Keratinocyte (primary cell): ENCODE measurements around the gene GNPTAB. TPM values are rescaled to one million over a fixed set of nuclear protein-coding genes. Genes with fewer than 3 reads are reported as not detected.

Experiments
- DNase-seq: peaks from one replicate; pipeline ENCODE4 v3.0.0-alpha.2; 2011; ENCODE audit warnings: low read depth, missing footprints, low spot score
- FAIRE-seq: peaks from 2 replicates; lab custom pipeline; 2011; peaks lifted over from hg19 to GRCh38; lab: Jason Lieb, UNC
- H2AFZ ChIP-seq: 2 replicates; pipeline ENCODE4 v1.6.0; 2012; ENCODE audit warnings: low read length, control low read depth, inconsistent platforms; ENCODE audit not compliant: control insufficient read depth
- H3K27ac ChIP-seq: 2 replicates; pipeline ENCODE4 v1.5.1; 2011; ENCODE audit warnings: low read length; ENCODE audit not compliant: control insufficient read depth, insufficient read depth
- H3K27me3 ChIP-seq: 3 replicates; pipeline ENCODE4 v1.6.0; 2011; ENCODE audit warnings: low read length; ENCODE audit not compliant: control insufficient read depth, insufficient read depth; ENCODE audit errors: extremely low read depth
- H3K36me3 ChIP-seq, 2 experiments: 2 replicates in 1 of 2; 3 replicates in 1 of 2; pipeline ENCODE4 v1.5.1; 2011; ENCODE audit warnings: low read length in 2 of 2, mild to moderate bottlenecking in 1 of 2; ENCODE audit not compliant: control insufficient read depth in 2 of 2, insufficient read depth in 2 of 2; ENCODE audit errors: extremely low read depth in 1 of 2
- H3K4me1 ChIP-seq: 3 replicates; pipeline ENCODE4 v1.5.1; 2011; ENCODE audit warnings: low read length; ENCODE audit not compliant: control insufficient read depth, insufficient read depth; ENCODE audit errors: extremely low read depth
- H3K4me2 ChIP-seq: 3 replicates; pipeline ENCODE4 v1.6.0; 2011; ENCODE audit warnings: low read depth, low read length; ENCODE audit not compliant: control insufficient read depth, insufficient read depth; ENCODE audit errors: extremely low read depth
- H3K4me3 ChIP-seq, 3 experiments: fragments of 200-600 bp in 1 of 3; sonication (generic) in 1 of 3; 2 replicates in 2 of 3; 3 replicates in 1 of 3; pipeline ENCODE4 v1.5.1; 2011 to 2016; ENCODE audit warnings: low read length in 3 of 3, mild to moderate bottlenecking in 3 of 3, control low read depth in 2 of 3, inconsistent platforms in 1 of 3, low read depth in 1 of 3, mixed read lengths in 1 of 3, mixed run types in 1 of 3, moderate library complexity in 1 of 3; ENCODE audit not compliant: control insufficient read depth in 2 of 3, insufficient read depth in 2 of 3; ENCODE audit errors: extremely low read depth in 1 of 3
- H3K79me2 ChIP-seq: 2 replicates; pipeline ENCODE4 v1.6.0; 2012; ENCODE audit warnings: low read length; ENCODE audit not compliant: control insufficient read depth, insufficient read depth
- H3K9ac ChIP-seq: 3 replicates; pipeline ENCODE4 v1.6.0; 2011; ENCODE audit warnings: low read length; ENCODE audit not compliant: control insufficient read depth, insufficient read depth; ENCODE audit errors: extremely low read depth
- H3K9me1 ChIP-seq: 3 replicates; pipeline ENCODE4 v1.6.0; 2011; ENCODE audit warnings: low read length; ENCODE audit not compliant: control insufficient read depth, insufficient read depth; ENCODE audit errors: extremely low read depth
- H3K9me3 ChIP-seq: 2 replicates; pipeline ENCODE4 v1.5.1; 2012; ENCODE audit warnings: low read depth, low read length; ENCODE audit not compliant: control insufficient read depth
- H4K20me1 ChIP-seq: 3 replicates; pipeline ENCODE4 v1.6.0; 2011; ENCODE audit warnings: low read length; ENCODE audit not compliant: control insufficient read depth, insufficient read depth; ENCODE audit errors: extremely low read depth
- CTCF ChIP-seq, 3 experiments: IDR thresholded peaks in 1 of 3; conservative IDR thresholded peaks in 1 of 3; optimal IDR thresholded peaks in 1 of 3; 2 replicates in 2 of 3; 3 replicates in 1 of 3; pipeline versions ENCODE3 to v1.5.1; 2011; ENCODE audit warnings: low read length in 3 of 3, mild to moderate bottlenecking in 3 of 3, moderate library complexity in 2 of 3, control low read depth in 1 of 3, inconsistent platforms in 1 of 3; ENCODE audit not compliant: insufficient read depth in 2 of 3; ENCODE audit errors: extremely low read depth in 1 of 3
- EZH2 ChIP-seq: IDR thresholded peaks from one replicate; pipeline ENCODE4 v1.6.1; 2012; ENCODE audit warnings: inconsistent platforms, mild to moderate bottlenecking, low read length, moderate library complexity
- dilution Hi-C: fragments of 300-500 bp; cut with MboI; formaldehyde crosslinking; loops from one replicate; pipeline ENCODE4 v1.7.0; 2020; ENCODE audit warnings: low sequenced_read_pairs; ENCODE audit not compliant: extremely low pct_ligation_motif_present
- polyA plus RNA-seq, 5 experiments: library from polyadenylated mRNA; depleted of rRNA in 3 of 5; stranded (reverse) in 3 of 5; stranded (forward) in 1 of 5; unstranded in 1 of 5; fragments of >200 nt; gene quantifications; 1 replicate in 1 of 5; 2 replicates in 3 of 5; 3 replicates in 1 of 5; pipeline versions ENCODE4 v1.2.1 to v1.2.3, GENCODE V29; 2011 to 2012; ENCODE audit warnings: missing spikeins in 2 of 5, low read depth in 1 of 5, low replicate concordance in 1 of 5

Gene GNPTAB
- polyA plus RNA-seq, 1 donor (not counting 4 experiments of a cell fraction or from before 2014, with no cell fraction given) = 35.7 TPM

- dilution Hi-C loops = no loop called here
- no peaks in the 10 kb centered on the region for H4K20me1 ChIP-seq
- no peak for FAIRE-seq
- H3K9me1 ChIP-seq = no peaks in the 10 kb centered on the region
- H3K27ac ChIP-seq = peak overlapping the region; percentile 74
- peak overlapping the region; percentile 85 to 91 (median 91) for H3K4me3 ChIP-seq
- no peak for TF ChIP-seq CTCF (optimal IDR thresholded peaks at IDR 0.05 in 1 of 3, IDR thresholded peaks at IDR 0.05 in 1 of 3, conservative IDR thresholded peaks at IDR 0.05 in 1 of 3; ENCODE audit: extremely low read depth in 1 of 3, insufficient read depth in 2 of 3, low read length in 3 of 3)
- TF ChIP-seq EZH2 = no peak
- no peak for DNase-seq
- H3K79me2 ChIP-seq = peaks cover 25% of the 10 kb centered on the region
- H3K9ac ChIP-seq = peak overlapping the region; percentile 90
- H3K27me3 ChIP-seq = no peaks in the 10 kb centered on the region
- peak overlapping the region; percentile 92 for H3K4me2 ChIP-seq
- no peaks in the 10 kb centered on the region for H3K9me3 ChIP-seq
- no peaks in the 10 kb centered on the region for H3K36me3 ChIP-seq
- H2AFZ ChIP-seq = peak overlapping the region; percentile 97
- H3K4me1 ChIP-seq = peaks cover 15% of the 10 kb centered on the region
Observed at GRCh38 chr12:101829639-101830366, 956 bp downstream of the GNPTAB start.

GRCh38 chr12:101828463-101829196, 2.1 kb downstream of the GNPTAB start:
- Histone ChIP-seq H3K4me1 (peaks cover 20% of the 10 kb centered on the region), H3K4me3 (no peak overlapping the region), H3K27ac (no peak overlapping the region), H2AFZ (no peak overlapping the region), H3K36me3 (no peaks in the 10 kb centered on the region), H4K20me1 (no peaks in the 10 kb centered on the region), H3K9ac (no peak overlapping the region), H3K4me2 (peak overlapping the region; percentile 92), H3K9me3 (no peaks in the 10 kb centered on the region), H3K27me3 (no peaks in the 10 kb centered on the region), H3K9me1 (no peaks in the 10 kb centered on the region), H3K79me2 (peaks cover 27% of the 10 kb centered on the region)
- DNase-seq (no peak), FAIRE-seq (no peak)
- dilution Hi-C loops = no loop called here
- TF ChIP-seq CTCF (optimal IDR thresholded peaks at IDR 0.05 in 1 of 3, IDR thresholded peaks at IDR 0.05 in 1 of 3, conservative IDR thresholded peaks at IDR 0.05 in 1 of 3; ENCODE audit: extremely low read depth in 1 of 3, insufficient read depth in 2 of 3, low read length in 3 of 3) (no peak), EZH2 (no peak)
